Measurements from ENCODE around the gene CHTF18. TPM values are rescaled to one million over a fixed set of nuclear protein-coding genes. Genes with fewer than 3 reads are reported as not detected.
"Not testable (repeated sequence)": the region's sequence is repeated elsewhere in the genome, so short reads cannot be mapped to it uniquely, and the experiment has no call there.

The CHTF18 gene
- polyA plus RNA-seq, 5 donors: 16.8 to 31.0 (median 25.2) TPM

DNA sequence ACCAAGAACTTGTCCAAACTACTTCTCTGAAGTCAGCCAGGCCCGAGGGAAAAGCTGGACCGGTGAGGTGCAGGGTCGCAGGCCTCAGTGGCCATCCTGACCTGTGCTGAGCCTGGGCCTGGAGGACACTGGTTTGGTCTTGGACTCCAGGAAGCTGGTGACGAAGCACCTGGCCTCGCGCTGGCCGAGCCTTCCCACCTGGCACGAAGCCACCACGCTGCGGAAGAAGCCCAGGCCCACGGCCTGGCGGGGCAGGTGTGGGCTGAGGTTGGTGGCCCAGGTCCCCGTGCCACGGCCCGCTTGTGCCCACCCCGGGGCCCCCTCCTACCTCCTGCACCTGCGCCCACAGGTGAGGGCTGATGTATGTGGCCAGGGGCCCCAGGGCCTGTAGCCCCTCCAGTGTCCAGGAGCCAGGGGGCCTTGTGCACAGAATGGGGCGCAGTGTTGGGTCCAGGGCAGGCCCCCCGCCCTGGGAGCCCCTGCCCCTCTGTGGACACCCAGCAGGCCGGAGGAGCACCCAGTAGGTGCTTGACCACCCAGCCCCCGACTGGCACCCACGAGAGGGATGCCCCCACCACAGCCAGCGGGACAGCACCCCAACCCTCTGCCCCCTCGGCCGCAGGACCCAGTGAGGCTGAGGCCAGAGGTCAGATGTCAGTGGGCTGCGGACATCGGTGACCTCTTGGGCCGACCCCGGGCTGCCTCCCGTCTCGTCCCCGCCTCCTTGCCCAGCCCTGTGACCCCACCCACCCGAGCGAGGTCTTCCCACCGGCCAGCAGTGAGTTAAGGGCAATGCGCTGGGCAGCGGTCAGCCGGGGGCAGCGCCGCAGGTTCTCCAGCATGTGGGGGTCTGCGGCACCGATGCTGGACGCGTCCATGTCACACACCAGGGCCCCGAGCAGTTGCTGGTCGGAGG is 14.1 kb upstream of the CHTF18 start:
- no peak for DNase-seq

DNA sequence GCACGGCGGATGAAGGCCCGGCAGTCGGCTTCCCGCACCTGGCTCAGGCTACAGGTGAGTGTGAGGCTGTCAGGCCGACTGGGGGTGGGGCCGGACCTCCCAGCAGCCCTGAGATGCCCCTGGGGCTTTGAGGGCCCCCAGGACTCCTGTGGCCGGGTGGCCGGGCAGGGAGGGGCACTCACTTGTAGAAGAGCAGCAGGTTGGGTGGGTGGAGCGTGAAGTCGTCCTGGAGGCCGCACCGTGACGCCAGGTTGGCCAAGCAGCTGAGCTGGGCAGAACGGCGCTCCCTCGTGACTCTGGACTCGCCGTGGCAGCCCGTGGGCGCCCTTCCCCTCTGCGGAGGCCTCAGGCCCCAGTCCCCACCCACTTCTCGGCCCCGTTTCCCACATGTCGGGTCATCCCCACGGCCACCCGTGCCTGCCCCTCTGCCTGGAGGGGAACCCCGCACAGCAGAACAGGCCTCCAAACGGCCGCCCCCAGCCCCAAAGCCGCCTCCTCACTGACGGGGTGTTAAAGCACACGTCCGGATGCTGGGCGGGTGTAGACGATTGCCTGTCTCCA is 13.1 kb upstream of the CHTF18 start:
- DNase-seq: no peak

DNA sequence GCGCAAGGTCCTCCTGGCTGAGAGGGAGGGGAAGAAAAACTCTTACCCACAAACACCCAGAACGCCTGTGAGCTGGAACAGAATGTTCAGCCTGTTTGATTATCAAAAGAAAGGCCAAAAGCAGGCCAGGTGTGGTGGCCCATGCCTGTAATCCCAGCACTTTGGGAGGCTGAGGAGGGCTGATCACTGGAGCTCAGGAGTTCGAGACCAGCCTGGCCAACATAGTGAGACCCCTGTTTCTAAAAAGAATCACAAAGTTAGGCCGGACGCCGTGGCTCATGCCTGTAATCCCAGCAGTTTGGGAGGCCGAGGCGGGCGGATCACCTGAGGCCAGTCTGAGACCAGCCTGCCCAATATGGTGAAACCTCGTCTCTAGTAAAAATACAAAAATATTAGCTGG is 12.1 kb upstream of the CHTF18 start:
- DNase-seq: not testable (repeated sequence)

DNA sequence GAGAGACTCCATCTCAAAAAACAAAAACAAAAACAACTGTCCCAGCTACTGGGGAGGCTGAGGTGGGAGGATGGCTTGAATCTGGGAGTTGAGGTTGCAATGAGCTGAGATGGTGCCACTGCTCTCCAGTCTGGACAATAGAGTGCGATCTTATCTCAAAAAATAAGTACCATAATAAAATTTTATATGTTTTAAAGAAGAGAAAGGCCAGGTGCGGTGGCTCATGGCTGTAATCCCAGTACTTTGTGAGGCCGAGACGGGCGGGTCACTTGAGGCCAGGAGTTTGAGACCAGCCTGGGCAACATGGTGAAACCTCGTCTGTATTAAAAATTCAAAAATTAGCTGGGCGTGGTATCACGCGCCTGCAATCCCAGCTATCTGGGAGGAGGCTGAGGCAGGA is 11.6 kb upstream of the CHTF18 start:
- DNase-seq: no peak

DNA sequence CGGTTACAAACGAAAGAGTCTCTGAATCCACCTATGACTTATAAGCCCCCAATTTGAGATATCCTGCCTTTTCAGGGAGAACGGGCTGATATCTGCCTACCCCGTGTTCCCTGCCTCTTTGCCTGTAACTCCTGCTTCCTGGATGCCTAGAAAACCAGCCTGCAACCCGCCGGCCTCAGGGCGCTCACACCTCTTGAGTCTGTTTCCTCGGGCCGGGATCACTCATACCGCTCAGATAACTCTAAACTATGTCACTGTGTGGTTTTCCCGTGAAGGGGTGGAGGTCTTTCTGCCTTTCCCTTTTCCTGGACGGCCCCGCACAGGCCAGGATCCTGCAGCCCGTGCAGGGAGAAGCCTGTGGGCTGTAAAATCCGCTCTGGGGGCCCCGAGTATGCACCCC is 10.6 kb upstream of the CHTF18 start:
- no peak for DNase-seq

DNA sequence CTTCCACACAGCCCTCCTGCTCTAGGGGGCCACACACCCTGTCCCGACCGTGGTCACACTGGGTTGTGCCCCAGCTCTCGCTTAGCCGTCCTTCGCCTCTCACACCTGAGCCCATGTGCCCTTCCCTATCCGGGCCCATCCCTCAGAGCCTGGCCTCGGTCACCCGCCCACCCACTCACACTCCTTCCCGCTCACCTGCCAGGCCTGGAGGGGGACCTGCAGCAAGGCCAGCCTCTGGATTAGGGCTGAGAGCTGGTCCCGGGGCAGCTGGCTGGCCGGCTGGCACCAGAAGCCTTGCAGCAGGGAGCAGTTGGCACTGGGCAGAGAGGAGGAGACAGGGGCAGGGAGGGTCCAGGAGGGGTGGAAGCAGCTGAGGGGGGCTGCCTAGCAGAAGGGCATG is 10.0 kb upstream of the CHTF18 start:
- no peak for DNase-seq

DNA sequence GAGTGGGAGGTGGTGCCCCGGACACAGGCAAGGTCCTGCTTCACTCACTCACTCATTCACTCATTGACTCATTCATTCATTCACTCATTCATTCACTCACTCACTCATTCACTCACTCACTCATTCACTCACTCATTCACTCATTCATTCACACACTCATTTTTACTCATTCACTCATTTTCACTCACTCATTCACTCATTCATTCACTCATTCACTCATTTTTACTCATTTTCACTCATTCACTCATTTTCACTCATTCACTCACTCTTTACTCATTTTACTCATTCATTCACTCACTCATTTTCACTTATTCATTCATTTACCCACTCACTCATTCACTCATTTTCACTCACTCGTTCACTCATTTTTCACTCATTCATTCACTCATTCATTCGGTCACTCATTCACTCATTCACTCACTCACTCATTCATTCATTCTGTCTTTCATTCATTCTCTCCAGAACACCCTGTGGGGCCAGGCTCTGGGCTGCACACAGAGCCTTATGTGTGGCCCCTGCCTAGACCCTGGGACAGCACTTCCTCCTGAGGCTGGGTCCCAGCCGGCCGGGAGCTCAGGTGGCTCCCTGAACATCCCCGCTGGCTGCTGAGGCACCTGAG is 9.4 kb upstream of the CHTF18 start:
- DNase-seq: no peak

DNA sequence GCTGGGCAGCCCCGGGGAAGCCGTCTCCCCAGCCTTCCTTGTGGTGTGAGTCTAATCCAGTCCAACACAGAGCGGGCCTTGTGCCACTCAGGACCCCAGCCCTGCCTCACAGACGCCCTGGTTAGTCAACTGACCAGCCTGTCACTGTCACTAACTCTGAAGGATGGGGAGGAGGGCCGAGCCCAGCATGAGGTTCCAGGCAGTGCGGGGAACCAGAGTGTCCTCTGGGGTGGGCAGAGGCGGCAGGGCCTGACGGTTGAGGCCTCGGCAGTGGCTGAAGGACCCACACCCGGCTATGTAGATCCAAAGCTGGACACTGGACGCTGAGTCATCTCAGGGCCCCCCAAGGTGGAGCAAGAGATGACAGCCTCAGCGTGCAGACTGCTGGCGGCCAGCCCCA is 8.9 kb upstream of the CHTF18 start:
- DNase-seq: no peak

DNA sequence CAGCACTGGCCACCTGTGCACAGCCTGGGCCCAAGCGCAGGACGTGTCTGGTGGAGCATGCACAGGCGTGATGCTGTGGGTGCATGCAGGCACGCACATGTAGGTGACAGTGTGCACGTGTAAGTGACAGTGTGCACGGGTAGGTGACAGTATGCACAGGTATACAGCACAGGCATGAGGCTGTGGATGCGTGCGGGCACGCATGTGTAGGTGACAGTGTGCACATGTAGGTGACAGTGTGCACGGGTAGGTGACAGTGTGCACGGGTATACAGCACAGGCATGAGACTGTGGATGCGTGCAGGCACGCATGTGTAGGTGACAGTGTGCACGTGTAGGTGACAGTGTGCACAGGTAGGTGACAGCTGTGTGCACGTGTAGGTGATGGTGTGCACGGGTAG is 8.1 kb upstream of the CHTF18 start:
- DNase-seq: no peak

DNA sequence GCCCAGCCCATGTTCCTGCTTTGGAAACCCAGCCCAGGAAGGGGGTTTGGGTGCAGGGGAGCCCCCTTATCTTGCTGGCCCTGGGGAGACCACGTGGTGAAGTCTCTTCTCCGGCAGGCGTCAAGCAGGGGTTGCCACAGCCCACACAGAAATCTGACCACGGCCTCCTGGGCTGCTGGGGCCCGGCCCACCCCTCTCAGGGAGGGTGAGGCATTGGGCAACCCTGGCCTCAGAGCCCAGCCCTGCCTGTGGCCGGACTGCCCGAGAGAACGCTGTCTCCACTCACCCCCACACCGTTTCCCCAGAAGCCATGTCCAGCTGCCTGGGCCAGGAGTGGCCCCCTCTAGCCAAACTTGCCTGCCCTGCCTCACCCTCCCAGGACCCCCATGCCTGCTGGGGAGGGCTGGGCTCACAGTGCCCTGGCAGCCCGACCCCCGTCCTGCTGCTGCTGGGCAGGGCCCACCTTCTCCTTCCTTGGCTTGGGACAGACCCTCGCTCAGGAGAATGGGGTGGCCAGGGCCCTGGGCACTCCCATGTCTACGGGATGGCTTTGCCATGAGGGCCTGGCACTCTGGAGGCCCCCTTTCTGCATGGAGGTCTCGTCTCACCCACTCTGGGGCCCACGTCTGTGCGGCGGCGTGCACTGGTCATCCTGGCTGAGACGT is 6.9 kb upstream of the CHTF18 start:
- DNase-seq: no peak

DNA sequence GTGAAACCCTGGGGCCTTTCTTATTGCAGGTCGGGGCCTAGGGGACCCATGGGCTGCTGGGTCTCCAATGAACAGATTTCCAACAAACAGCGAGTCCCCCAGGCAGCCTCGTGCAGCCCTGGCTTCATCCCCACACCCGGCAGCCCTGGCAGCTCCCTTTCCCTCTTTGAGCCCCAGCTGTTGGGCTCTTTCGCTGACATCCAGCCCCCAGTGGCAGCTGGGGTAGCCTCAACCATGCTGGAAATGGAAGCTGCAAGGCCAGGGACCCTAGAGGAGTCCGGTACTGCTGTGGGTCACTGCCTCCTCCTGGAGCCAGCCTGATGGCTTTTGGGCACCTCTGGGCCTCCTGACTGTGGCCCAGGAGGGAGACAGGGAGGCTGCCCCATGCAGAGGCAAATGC is 6.2 kb upstream of the CHTF18 start:
- DNase-seq: no peak

DNA sequence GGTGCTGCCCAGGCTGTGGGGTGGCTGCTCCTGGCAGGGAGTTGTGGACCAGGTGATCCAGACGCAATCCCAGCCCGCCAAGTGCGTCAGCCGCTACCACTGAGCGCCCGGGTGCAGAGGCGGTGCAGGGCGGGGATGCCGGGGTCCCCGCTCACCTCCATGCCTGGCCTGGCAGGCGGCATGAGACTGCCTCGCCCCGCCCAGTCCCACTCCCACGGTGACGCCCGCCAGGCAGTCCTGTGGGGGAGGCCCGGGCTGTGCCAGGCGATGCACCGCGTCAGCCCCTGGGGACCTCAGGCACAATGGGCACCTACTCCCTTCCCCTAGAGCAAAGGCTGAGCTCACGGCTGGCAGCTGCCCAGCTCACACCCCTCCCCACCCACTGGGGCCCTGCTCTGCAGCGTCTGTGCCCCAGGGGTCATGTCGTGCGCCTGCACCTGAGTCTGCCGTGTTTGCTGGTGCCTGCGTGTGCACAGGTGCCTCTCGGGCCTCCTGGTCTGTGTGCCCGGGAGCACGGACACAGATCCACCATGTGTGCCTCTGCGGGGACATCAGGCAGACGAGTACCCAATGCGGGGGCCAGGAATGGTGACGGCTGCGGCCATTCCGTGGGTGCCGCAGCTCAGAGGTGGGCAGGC is 5.5 kb upstream of the CHTF18 start:
- no peak for DNase-seq

DNA sequence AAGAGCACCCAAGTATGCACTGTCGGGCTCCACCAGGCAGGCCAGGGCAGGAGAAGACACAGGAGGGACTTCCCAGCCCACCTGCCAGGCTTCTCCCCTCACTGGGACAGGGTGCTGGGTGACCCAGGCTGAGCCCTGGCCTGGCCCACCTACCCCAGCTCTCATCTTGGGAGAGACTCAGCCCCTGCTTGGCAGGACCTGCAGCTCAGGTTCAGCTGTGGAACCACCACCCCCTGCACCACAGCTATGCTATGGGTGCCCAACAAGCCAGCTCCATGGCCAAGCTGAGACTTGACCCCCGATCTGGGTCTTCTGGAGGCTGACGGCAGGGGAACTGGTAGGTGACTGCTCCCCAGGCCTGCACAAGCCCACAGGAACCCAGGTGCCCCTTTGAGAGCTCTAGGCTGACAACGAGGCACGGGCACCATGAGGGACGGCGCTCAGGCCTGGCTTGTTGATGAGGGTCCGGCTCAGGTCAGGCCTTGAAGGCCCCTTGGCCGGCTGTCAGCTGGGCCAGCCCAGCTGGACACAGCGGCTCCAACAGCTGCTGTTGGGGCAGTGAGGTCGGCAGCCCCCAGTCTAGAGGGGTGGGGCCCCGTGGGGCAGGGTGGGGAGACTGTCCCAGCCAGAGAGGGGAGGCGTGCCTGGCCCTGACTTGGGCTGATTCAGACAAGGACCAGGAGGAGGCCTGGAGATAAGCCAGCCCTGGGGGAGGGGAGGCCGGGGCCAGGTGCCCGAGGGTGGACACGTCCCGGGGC is 4.8 kb upstream of the CHTF18 start:
- no peak for DNase-seq

DNA sequence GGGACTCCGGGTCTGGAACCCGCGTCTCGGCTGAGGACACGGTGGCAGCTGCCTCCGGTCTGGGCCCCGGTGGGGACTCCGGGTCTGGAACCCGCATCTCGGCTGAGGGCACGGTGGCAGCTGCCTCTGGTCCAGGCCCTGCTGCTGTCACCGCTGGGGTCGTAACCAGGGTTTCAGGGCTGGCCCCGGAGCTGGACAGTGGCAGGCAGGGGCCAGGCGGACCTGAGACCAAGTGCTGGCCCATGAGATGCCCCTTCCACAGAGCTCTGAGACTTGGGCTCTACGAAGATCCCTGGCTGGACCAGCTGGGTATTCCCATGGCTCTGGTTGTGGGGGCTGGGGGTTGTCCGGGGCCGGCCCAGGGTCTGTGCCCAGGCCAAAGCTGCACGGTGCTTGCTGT is 4.0 kb upstream of the CHTF18 start:
- no peak for DNase-seq

DNA sequence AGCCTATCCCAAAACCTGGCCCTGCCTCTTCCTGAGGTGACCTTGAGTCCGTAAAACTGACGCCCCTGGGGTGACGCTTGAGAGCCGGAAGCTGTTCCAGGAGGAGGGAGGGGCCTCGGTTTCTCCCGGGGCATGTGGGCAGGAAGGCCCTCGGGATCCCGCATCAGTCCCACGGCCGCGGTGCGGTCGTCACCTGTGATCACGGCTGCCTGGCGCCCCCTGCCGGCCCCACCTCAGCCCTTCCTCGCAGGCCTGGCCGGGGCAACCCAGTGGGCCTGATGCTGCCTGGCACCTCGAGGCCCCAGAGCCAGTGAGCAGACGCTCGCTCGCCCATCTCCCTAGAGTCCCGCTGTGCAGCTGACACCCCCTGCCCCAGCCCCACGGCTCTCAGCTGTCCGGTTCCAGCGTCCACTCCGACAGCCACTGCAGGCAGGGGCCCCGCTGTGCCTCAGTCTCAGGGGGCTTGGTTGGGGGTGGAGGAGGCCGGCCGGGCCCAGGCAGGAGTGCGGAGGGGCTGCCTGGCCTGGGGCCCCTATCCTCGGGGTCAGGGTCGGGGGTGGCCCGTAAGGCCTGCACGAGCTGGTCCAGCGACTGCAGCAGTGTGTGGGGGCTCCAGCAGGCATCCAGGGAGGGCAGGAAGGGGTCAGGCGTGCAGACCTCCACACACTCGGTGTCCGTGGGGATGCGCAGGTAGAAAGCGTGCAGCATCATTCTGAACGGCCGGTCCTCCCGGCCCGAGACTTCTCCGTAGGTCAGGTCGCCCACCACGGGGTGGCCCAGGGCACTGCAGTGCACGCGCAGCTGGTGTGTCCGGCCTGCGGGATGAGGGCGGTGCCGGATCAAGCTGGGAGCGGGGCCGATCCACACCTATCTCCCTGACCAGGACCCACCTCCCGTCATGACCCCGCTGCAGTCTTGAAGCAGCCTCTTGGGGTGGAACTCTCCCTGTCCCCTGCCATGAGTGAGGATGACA is 2.6 kb upstream of the CHTF18 start:
- DNase-seq: no peak

DNA sequence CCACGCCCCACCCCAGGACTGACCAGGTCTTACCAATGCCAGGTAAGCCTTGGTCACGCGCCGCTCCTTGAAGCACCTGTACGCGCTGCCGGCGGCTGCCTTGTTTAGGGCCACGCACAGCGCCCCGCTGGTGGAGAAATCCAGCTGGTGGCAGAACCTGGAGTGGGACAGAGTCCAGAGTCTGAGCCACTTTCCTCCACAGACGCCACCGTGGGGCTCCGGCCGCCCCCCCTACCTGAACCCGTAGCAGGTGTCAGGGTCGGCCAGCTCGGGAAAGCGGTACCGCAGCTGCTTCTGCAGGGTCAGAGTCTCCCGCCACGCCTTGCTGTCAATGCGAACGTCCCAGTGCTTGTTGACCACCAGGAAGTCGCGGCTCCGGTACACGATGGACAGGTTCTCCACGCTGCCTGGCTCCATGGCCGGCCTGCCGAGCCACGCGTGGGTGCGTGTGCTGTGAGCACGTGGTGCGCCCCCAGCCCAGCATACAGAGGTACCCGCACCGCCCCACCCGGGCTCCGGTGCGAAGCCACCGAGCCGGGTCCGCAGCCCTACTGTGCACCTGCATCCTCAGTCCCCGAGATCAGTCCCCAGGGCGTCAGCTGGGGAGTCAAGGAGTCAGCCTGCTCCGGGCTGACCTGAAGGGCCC is 976 bp upstream of the CHTF18 start:
- no peak for DNase-seq

DNA sequence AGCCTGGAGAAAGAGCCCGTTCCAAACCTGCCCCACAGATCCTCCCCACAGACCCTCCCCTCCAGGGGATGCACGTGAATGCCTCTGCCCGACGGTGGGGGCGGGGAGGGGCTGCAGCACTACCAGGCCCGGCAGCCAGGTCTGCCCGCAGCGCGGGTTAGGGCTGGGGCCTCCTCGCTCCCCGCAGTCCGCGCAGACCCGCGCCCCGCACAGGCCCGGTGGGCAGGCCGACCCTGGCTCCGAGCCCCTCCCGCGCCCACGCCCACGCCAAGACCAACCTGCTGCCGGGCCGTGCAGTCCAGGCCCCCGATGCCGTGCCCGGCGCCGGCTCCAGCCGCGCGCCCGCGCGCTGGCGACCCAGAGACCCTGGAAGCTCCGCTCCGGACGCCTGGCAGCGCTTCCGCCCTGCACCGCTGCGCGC is 432 bp upstream of the CHTF18 start, which contains the start of gene RPUSD1:
RPUSD1 (minus strand) TSS at position 404 of the 421 bp plus-strand sequence. CDS start 644 bp downstream, outside the sequence.
- DNase-seq: no peak

DNA sequence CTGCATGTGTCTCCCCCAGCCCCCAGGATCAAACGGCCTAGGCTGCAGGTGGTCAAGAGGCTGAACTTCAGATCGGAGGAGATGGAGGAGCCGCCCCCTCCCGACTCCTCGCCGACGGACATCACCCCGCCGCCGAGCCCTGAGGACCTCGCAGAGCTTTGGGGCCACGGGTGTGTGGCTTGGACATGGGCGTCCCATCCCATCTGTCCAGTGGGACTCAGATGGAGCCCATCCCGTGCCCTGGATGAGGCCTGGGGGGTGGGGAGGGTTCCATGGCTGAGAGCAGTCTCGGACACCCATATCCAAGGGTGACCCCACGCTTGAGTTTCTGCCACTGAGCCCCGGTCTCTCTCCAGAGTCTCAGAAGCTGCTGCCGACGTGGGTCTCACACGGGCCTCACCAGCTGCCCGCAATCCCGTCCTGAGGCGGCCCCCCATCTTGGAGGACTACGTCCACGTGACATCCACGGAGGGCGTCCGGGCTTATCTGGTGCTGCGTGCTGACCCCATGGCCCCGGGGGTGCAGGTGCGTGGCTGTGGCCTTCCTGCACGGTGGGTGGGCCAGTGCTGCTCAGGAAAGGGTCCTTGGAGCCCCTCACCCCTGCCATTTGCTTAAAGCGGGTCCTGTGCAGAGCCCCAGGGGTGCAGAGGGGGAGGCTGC is 901 bp downstream of the CHTF18 start:
- no peak for DNase-seq

DNA sequence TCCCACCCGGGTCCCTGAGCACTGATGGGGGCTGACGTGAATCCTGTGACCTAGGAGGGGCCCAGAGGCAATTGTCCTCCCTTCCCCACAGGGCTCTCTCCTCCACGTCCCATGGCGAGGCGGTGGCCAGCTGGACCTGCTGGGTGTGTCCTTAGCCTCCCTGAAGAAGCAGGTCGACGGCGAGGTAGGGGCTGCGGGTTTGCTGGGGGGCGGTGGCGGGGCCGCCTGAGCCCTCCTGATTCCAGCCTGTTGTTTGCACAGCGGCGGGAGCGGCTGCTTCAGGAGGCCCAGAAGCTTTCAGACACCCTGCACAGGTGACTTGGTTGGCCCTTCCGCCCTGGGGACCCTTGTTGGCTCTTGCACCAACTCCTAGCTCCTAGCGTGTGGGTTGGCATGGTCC is 1.7 kb downstream of the CHTF18 start:
- DNase-seq: no peak
